ENCODE measurements around the gene HAS3. TPM values are rescaled to one million over a fixed set of nuclear protein-coding genes. Genes with fewer than 3 reads are reported as not detected.

Gene HAS3
- polyA plus RNA-seq, 3 donors = 2.9 to 4.1 (median 3.1) TPM

- DNase-seq (ENCODE audit: extremely low read depth in 1 of 11, low read depth in 9 of 11, low spot score in 4 of 11) = no peak
These were observed 20.3 kb upstream of the HAS3 start for GRCh38 chr16:69085032-69085695.

GRCh38 chr16:69087161-69087581 is 18.3 kb upstream of the HAS3 start:
- no peak for DNase-seq (ENCODE audit: extremely low read depth in 1 of 11, low read depth in 9 of 11, low spot score in 4 of 11)

DNA sequence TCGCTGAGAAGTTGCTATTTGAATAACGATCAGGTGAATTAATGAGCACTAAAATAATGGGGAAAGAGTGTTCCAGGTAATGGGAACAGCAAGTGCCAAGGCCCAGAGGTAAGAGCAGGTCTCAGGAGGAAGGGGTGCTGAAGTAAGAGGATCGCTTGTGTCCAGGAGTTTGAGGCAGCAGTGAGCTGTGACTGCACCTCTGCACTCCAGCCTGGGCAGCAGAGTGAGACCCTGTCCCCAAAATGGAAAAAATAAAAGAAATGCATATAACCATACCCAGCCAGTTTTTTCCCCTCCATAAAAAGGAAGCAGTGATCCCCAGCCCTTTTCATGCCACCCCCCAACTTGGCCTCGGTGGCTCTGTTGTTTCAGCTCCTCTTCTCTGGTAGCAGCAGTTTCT is 16.8 kb upstream of the HAS3 start:
- DNase-seq (ENCODE audit: extremely low read depth in 1 of 11, low read depth in 9 of 11, low spot score in 4 of 11) = no peak

DNA sequence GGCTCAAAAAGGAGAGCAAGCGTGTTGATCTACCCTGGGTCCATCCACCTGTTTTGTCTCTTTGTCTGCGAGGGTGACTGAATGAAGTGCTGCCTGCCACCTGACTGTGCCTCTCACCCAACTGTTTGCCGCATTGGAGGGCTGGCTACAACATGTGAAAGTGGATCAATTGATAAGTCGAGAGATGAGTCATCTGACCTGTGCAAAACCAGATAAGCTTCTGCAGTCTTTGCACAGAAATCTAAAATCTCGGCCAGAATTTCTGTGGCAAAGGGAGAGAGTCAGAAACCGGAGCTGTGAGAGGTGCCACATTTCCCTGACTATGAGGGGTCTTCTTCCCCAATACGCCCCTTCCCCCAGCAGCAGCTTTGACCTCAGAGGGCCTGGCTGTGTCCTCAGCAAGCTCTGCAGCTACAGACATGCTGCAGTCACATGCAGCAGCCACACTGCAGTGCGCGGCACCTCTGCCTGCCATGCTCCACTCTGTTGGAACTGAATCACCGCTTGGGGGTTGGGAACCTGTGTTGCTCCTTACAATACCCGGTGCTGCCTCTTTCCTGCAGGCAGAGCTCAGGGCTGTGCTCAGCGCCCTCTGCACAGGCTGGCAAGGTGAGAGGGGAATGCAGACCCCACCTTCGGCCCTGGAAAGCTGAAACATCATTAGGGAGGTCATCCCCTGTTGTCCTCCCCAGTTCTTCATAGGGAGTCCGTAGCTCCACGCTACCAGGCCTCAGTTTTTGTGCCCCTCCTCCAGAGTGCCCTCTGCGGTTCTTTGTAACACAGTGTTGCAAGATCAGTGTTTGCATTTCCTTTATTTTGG is 16.2 kb upstream of the HAS3 start:
- DNase-seq (ENCODE audit: extremely low read depth in 1 of 11, low read depth in 9 of 11, low spot score in 4 of 11) = no peak

- no peak for DNase-seq (ENCODE audit: extremely low read depth in 1 of 11, low read depth in 9 of 11, low spot score in 4 of 11)
These were observed 11.5 kb upstream of the HAS3 start for GRCh38 chr16:69093974-69094373.

- DNase-seq (ENCODE audit: extremely low read depth in 1 of 11, low read depth in 9 of 11, low spot score in 4 of 11) = no peak
These were observed 11.0 kb upstream of the HAS3 start for GRCh38 chr16:69094501-69094900.

- DNase-seq (ENCODE audit: extremely low read depth in 1 of 11, low read depth in 9 of 11, low spot score in 4 of 11) = no peak
These were observed 10.3 kb upstream of the HAS3 start for GRCh38 chr16:69095193-69095592.

- no peak for DNase-seq (ENCODE audit: extremely low read depth in 1 of 11, low read depth in 9 of 11, low spot score in 4 of 11)
These were observed 5.3 kb upstream of the HAS3 start for GRCh38 chr16:69100071-69100691.

GRCh38 chr16:69106491-69107315 is 1.2 kb downstream of the HAS3 start:
- DNase-seq (ENCODE audit: extremely low read depth in 1 of 11, low read depth in 9 of 11, low spot score in 4 of 11) = no peak

DNA sequence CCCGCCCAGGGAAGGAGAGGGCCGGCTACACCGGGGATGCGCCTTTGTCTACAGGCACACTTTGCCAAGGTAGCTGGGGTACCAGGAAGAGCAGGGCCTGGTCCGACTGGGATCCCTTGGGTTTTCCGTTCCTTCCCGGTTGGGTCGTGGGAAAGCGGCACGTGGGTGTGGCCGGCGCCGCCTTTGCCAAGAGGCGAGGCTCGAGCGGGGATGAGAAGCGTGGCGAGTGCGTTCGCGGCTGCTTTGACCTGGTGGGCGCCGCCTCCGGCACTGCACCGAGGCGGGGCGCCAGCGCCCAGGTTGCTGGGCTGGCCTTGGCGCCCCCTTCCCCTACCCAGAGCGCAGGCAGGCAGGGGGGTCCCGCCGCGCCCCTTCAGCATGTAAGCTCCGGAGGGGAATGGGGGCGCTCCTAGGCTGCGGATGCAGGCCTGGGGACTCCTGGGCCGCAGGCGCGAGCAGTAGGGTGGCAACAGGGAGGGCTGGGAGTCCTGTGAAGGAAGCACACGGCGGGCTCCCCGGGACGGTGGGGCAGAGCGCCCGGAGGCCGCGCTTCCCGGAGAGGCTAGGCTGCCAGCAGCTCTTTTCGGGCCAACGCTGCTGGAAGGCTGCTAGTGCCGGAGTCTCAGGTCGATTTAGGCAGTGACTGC is 2.0 kb downstream of the HAS3 start:
- no peak for DNase-seq (ENCODE audit: extremely low read depth in 1 of 11, low read depth in 9 of 11, low spot score in 4 of 11)

DNA sequence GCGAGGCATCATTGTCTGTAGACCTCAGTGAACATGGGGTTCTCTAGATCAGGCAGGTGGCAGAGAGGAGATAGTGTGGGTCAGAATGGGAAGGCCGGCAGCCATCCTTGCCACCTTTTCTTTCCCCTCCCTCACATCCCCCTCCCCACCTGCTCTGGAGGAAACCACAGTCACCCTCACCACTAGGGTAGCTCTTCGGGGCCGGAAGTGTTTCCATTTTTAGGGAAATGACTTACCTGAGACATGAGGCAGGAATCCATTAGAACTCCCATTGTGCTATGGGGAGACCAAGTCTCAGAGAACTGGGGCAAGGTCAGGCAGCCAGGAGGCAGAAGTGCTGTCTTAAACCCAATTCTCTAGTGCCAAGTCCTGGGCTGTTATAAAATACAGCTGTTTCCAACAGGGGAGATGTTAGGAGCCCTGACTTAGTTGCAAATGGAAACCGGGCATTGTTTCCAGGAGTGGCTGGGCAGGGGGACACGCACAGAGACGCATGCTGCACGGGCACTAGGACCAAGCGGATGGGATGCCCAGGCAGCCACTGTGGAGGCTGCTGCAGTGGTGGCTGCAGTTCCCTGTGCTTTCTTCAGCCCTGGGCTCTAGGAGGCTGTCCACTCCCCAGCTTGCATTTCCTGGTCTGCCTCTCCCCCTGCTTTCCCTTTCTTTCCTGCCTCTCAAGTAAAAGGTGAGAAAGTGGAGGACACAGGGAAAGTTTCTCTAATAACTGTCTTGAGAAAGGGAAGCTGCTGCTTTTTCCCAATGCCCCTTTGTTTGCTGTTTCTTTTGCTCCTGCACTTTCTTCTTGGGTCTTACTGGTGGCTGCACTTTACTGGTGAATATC is 2.8 kb downstream of the HAS3 start:
- no peak for DNase-seq (ENCODE audit: extremely low read depth in 1 of 11, low read depth in 9 of 11, low spot score in 4 of 11)

GRCh38 chr16:69108905-69109252 is 3.4 kb downstream of the HAS3 start:
- DNase-seq (ENCODE audit: extremely low read depth in 1 of 11, low read depth in 9 of 11, low spot score in 4 of 11) = no peak

GRCh38 chr16:69109486-69110270 is 4.2 kb downstream of the HAS3 start:
- DNase-seq (ENCODE audit: extremely low read depth in 1 of 11, low read depth in 9 of 11, low spot score in 4 of 11) = no peak

- DNase-seq (ENCODE audit: extremely low read depth in 1 of 11, low read depth in 9 of 11, low spot score in 4 of 11) = no peak
These were observed 5.0 kb downstream of the HAS3 start for GRCh38 chr16:69110406-69110805.

DNA sequence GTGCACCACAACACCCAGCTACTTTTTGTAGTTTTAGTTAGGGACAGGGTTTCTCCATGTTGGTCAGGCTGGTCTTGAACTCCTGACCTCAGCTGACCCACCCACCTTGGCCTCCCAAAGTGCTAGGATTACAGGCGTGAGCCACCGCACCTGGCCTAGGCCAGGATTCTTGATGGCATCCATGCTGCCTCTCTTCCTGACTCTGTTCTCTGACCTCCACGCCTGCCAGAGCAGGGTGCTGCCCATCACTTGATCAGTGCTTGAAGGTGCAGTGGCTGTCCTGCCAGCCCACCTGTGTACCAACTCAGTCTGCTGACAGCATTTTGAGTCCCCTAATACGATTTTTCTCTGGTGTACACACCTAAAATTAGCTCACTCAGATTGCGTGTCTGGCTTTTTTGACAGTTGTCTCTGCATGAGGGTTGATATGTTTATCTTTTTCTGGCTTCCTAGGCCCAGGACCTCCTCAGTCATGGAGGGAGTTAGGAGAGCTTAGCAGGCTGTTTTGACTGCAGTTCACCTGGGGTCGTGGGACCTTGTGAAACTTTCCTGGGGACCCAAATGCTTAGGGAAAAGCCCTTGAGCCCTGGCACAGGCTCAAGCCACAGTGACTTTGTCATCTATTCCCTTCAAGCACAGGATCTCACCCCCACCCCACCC is 5.9 kb downstream of the HAS3 start:
- no peak for DNase-seq (ENCODE audit: extremely low read depth in 1 of 11, low read depth in 9 of 11, low spot score in 4 of 11)

- no peak for DNase-seq (ENCODE audit: extremely low read depth in 1 of 11, low read depth in 9 of 11, low spot score in 4 of 11)
These were observed 6.4 kb downstream of the HAS3 start for GRCh38 chr16:69111876-69112230.

Measured in renal cortex interstitium (tissue), 11 donors.